ENCODE results near the gene TBC1D22A.
"Not testable (repeated sequence)": the region's sequence is repeated elsewhere in the genome, so short reads cannot be mapped to it uniquely, and the experiment has no call there.

Gene TBC1D22A

GRCh38 chr22:46971764-46972125 lies 209.3 kb downstream of the TBC1D22A start:
- Mint-ChIP-seq H3K27me3 (no peaks in the 10 kb centered on the region), H3K4me1 (peaks cover 40 to 63% of the 10 kb centered on the region in 2 donors), H3K9me3 (no peaks in the 10 kb centered on the region), H3K36me3 (peaks cover 29 to 37% of the 10 kb centered on the region in 2 donors), H3K4me3 (peak overlapping the region in 1 of 2 donors; percentile 11), H3K27ac (no peak overlapping the region)
- DNase-seq (no peak), ATAC-seq (replicated peaks) (no peak)

GRCh38 chr22:46972256-46972655 lies 209.8 kb downstream of the TBC1D22A start:
- ATAC-seq (replicated peaks) = no peak
- no peak overlapping the region for H3K4me3 Mint-ChIP-seq

GRCh38 chr22:46972901-46973831 lies 210.7 kb downstream of the TBC1D22A start:
- Mint-ChIP-seq H3K27ac (no peak overlapping the region), H3K27me3 (no peaks in the 10 kb centered on the region), H3K36me3 (peaks cover 39 to 41% of the 10 kb centered on the region in 2 donors), H3K4me1 (peaks cover 35 to 53% of the 10 kb centered on the region in 2 donors), H3K4me3 (no peak overlapping the region), H3K9me3 (no peaks in the 10 kb centered on the region)
- DNase-seq = no peak
- no peak for ATAC-seq (replicated peaks)

More at GRCh38 chr22:46972256-46972655, 209.8 kb downstream of the TBC1D22A start:
- H3K27me3 Mint-ChIP-seq = no peaks in the 10 kb centered on the region
- H3K4me1 Mint-ChIP-seq = peaks cover 39 to 61% of the 10 kb centered on the region in 2 donors
- H3K27ac Mint-ChIP-seq = no peak overlapping the region
- DNase-seq = no peak
- H3K9me3 Mint-ChIP-seq = no peaks in the 10 kb centered on the region
- peaks cover 31 to 37% of the 10 kb centered on the region in 2 donors for H3K36me3 Mint-ChIP-seq

- peaks cover 30 to 44% of the 10 kb centered on the region in 2 donors for H3K4me1 Mint-ChIP-seq
- peaks cover 38 to 46% of the 10 kb centered on the region in 2 donors for H3K36me3 Mint-ChIP-seq
- H3K27me3 Mint-ChIP-seq = no peaks in the 10 kb centered on the region
- no peaks in the 10 kb centered on the region for H3K9me3 Mint-ChIP-seq
- no peak overlapping the region for H3K4me3 Mint-ChIP-seq
- DNase-seq = no peak
- no peak overlapping the region for H3K27ac Mint-ChIP-seq
- no peak for ATAC-seq (replicated peaks)
Observed at GRCh38 chr22:46974077-46974476, 211.6 kb downstream of the TBC1D22A start.

- no peak overlapping the region for H3K4me3 Mint-ChIP-seq
- H3K4me1 Mint-ChIP-seq = peaks cover 23 to 36% of the 10 kb centered on the region in 2 donors
- H3K27ac Mint-ChIP-seq = peak overlapping the region; percentile 59
- H3K27me3 Mint-ChIP-seq = no peaks in the 10 kb centered on the region
- no peak for DNase-seq
- peaks cover 46 to 53% of the 10 kb centered on the region in 2 donors for H3K36me3 Mint-ChIP-seq
- no peak for ATAC-seq (replicated peaks)
- H3K9me3 Mint-ChIP-seq = no peaks in the 10 kb centered on the region
Observed at GRCh38 chr22:46974631-46975585, 212.5 kb downstream of the TBC1D22A start.

- Mint-ChIP-seq H3K4me1 (peaks cover 14 to 30% of the 10 kb centered on the region in 2 donors), H3K27me3 (no peaks in the 10 kb centered on the region), H3K27ac (no peak overlapping the region), H3K9me3 (no peaks in the 10 kb centered on the region), H3K4me3 (no peak overlapping the region), H3K36me3 (peaks cover 50 to 62% of the 10 kb centered on the region in 2 donors)
- DNase-seq = no peak
- no peak for ATAC-seq (replicated peaks)
Observed at GRCh38 chr22:46976143-46976542, 213.7 kb downstream of the TBC1D22A start.

- Mint-ChIP-seq H3K9me3 (no peaks in the 10 kb centered on the region), H3K4me3 (no peak overlapping the region), H3K27me3 (no peaks in the 10 kb centered on the region), H3K27ac (peak overlapping the region; percentile 20), H3K4me1 (peaks cover 15 to 25% of the 10 kb centered on the region in 2 donors), H3K36me3 (peaks cover 53 to 67% of the 10 kb centered on the region in 2 donors)
- ATAC-seq (replicated peaks) (no peak), DNase-seq (no peak)
Observed at GRCh38 chr22:46976598-46976997, 214.1 kb downstream of the TBC1D22A start.

- Mint-ChIP-seq H3K36me3 (peaks cover 56 to 71% of the 10 kb centered on the region in 2 donors), H3K27ac (peak overlapping the region; percentile 25), H3K9me3 (no peaks in the 10 kb centered on the region), H3K27me3 (no peaks in the 10 kb centered on the region), H3K4me1 (peaks cover 11 to 23% of the 10 kb centered on the region in 2 donors), H3K4me3 (no peak overlapping the region)
- ATAC-seq (replicated peaks) (no peak), DNase-seq (no peak)
Observed at GRCh38 chr22:46977656-46978343, 215.3 kb downstream of the TBC1D22A start.

GRCh38 chr22:46978668-46979067 lies 216.2 kb downstream of the TBC1D22A start:
- Mint-ChIP-seq H3K36me3 (peaks cover 59 to 78% of the 10 kb centered on the region in 2 donors), H3K4me1 (peaks cover 16 to 27% of the 10 kb centered on the region in 2 donors)
- not testable (repeated sequence) for ATAC-seq (replicated peaks); H3K27me3 Mint-ChIP-seq; H3K9me3 Mint-ChIP-seq; DNase-seq; H3K27ac Mint-ChIP-seq; H3K4me3 Mint-ChIP-seq

GRCh38 chr22:46979506-46979905 lies 217.1 kb downstream of the TBC1D22A start:
- Mint-ChIP-seq H3K4me1 (peaks cover 16 to 27% of the 10 kb centered on the region in 2 donors), H3K36me3 (peaks cover 55 to 76% of the 10 kb centered on the region in 2 donors), H3K9me3 (no peaks in the 10 kb centered on the region), H3K27ac (no peak overlapping the region), H3K4me3 (no peak overlapping the region), H3K27me3 (no peaks in the 10 kb centered on the region)
- DNase-seq (no peak), ATAC-seq (replicated peaks) (no peak)

- Mint-ChIP-seq H3K9me3 (no peaks in the 10 kb centered on the region), H3K27ac (no peak overlapping the region), H3K4me1 (peaks cover 15 to 22% of the 10 kb centered on the region in 2 donors), H3K27me3 (no peaks in the 10 kb centered on the region), H3K4me3 (no peak overlapping the region), H3K36me3 (peaks cover 51 to 73% of the 10 kb centered on the region in 2 donors)
- no peak for DNase-seq
- ATAC-seq (replicated peaks) = no peak
Observed at GRCh38 chr22:46980392-46980791, 217.9 kb downstream of the TBC1D22A start.

- H3K27me3 Mint-ChIP-seq = no peaks in the 10 kb centered on the region
- DNase-seq (no peak), ATAC-seq (replicated peaks) (no peak)
- no peaks in the 10 kb centered on the region for H3K9me3 Mint-ChIP-seq
- H3K4me3 Mint-ChIP-seq = no peak overlapping the region
- peaks cover 15 to 17% of the 10 kb centered on the region in 2 donors for H3K4me1 Mint-ChIP-seq
- peak overlapping the region; percentile 16 for H3K27ac Mint-ChIP-seq
- peaks cover 38 to 60% of the 10 kb centered on the region in 2 donors for H3K36me3 Mint-ChIP-seq
Observed at GRCh38 chr22:46982635-46983034, 220.2 kb downstream of the TBC1D22A start.

- no peaks in the 10 kb centered on the region for H3K9me3 Mint-ChIP-seq
- no peak for DNase-seq
- no peaks in the 10 kb centered on the region for H3K27me3 Mint-ChIP-seq
- H3K4me1 Mint-ChIP-seq = peaks cover 13 to 17% of the 10 kb centered on the region in 2 donors
- no peak for ATAC-seq (replicated peaks)
- no peak overlapping the region for H3K27ac Mint-ChIP-seq
- H3K36me3 Mint-ChIP-seq = peaks cover 34 to 55% of the 10 kb centered on the region in 2 donors
- no peak overlapping the region for H3K4me3 Mint-ChIP-seq
Observed at GRCh38 chr22:46983046-46983445, 220.6 kb downstream of the TBC1D22A start.
